H9 (cell line): ENCODE results near the gene CHRM5. TPM values are rescaled to one million over a fixed set of nuclear protein-coding genes. Genes with fewer than 3 reads are reported as not detected.

Experiments
- DNase-seq: peaks from one replicate; pipeline ENCODE4 v3.0.0-alpha.2; 2017
- H2AFZ ChIP-seq: one replicate; pipeline ENCODE4 v1.6.1; 2013; ENCODE audit warnings: mild to moderate bottlenecking, low read length, control low read depth, moderate library complexity
- H2AK5ac ChIP-seq: 2 replicates; pipeline ENCODE4 v1.6.1; 2013; ENCODE audit warnings: low read length, control low read depth, mixed read lengths; ENCODE audit not compliant: insufficient read length
- H2BK120ac ChIP-seq: one replicate; pipeline ENCODE4 v1.6.1; 2013; ENCODE audit warnings: low read depth, mild to moderate bottlenecking, low read length, control low read depth, inconsistent platforms; ENCODE audit not compliant: poor library complexity, severe bottlenecking
- H2BK12ac ChIP-seq: 2 replicates; pipeline ENCODE4 v1.6.1; 2013; ENCODE audit warnings: low read length, control low read depth, mixed read lengths, low read depth; ENCODE audit not compliant: insufficient read length
- H2BK15ac ChIP-seq: 2 replicates; pipeline ENCODE4 v1.6.1; 2013; ENCODE audit warnings: low read depth, low read length, control low read depth
- H2BK20ac ChIP-seq: one replicate; pipeline ENCODE4 v1.6.1; 2013; ENCODE audit warnings: low read depth, mild to moderate bottlenecking, low read length, control low read depth, inconsistent platforms; ENCODE audit not compliant: poor library complexity, severe bottlenecking
- H2BK5ac ChIP-seq: 2 replicates; pipeline ENCODE4 v1.6.1; 2013; ENCODE audit warnings: low read length, control low read depth, mixed read lengths; ENCODE audit not compliant: insufficient read length
- H3K14ac ChIP-seq: 2 replicates; pipeline ENCODE4 v1.6.1; 2013; ENCODE audit warnings: low read length, control low read depth; ENCODE audit not compliant: insufficient read depth
- H3K18ac ChIP-seq: 2 replicates; pipeline ENCODE4 v1.6.1; 2013; ENCODE audit warnings: low read depth, mild to moderate bottlenecking, mixed read lengths, low read length, control low read depth; ENCODE audit not compliant: insufficient read length
- H3K23ac ChIP-seq: 2 replicates; pipeline ENCODE4 v1.6.1; 2013; ENCODE audit warnings: low read length, control low read depth, mixed read lengths, low read depth; ENCODE audit not compliant: insufficient read length
- H3K23me2 ChIP-seq: 2 replicates; pipeline ENCODE4 v1.6.1; 2013; ENCODE audit warnings: low read depth, mild to moderate bottlenecking, mixed read lengths, low read length, control low read depth; ENCODE audit not compliant: insufficient read length, poor library complexity, severe bottlenecking
- H3K27ac ChIP-seq: 2 replicates; pipeline ENCODE4 v1.5.1; 2013; ENCODE audit warnings: low read length, control low read depth, mixed read lengths, low read depth; ENCODE audit not compliant: insufficient read length
- H3K27me3 ChIP-seq: 2 replicates; pipeline ENCODE4 v1.6.1; 2013; ENCODE audit warnings: low read length, control low read depth, inconsistent platforms; ENCODE audit not compliant: insufficient read depth
- H3K4ac ChIP-seq: 2 replicates; pipeline ENCODE4 v1.6.1; 2013; ENCODE audit warnings: low read depth, mild to moderate bottlenecking, control low read depth, inconsistent platforms, low read length, moderate library complexity
- H3K4me1 ChIP-seq: 2 replicates; pipeline ENCODE4 v1.6.1; 2013; ENCODE audit warnings: low read length, control low read depth, inconsistent platforms; ENCODE audit not compliant: insufficient read depth
- H3K4me2 ChIP-seq: 2 replicates; pipeline ENCODE4 v1.6.1; 2013; ENCODE audit warnings: low read length, control low read depth, mixed read lengths; ENCODE audit not compliant: insufficient read length, insufficient read depth
- H3K56ac ChIP-seq: 2 replicates; pipeline ENCODE4 v1.6.1; 2013; ENCODE audit warnings: low read depth, mild to moderate bottlenecking, mixed read lengths, low read length, control low read depth; ENCODE audit not compliant: insufficient read length
- H3K79me1 ChIP-seq: 2 replicates; pipeline ENCODE4 v1.6.1; 2013; ENCODE audit warnings: low read depth, mild to moderate bottlenecking, moderate library complexity, low read length, control low read depth, inconsistent platforms; ENCODE audit not compliant: insufficient read depth, poor library complexity, severe bottlenecking
- H3K79me2 ChIP-seq: 2 replicates; pipeline ENCODE4 v1.6.1; 2013; ENCODE audit warnings: low read length, control low read depth, inconsistent platforms; ENCODE audit not compliant: insufficient read depth
- H3K9ac ChIP-seq: 2 replicates; pipeline ENCODE4 v1.6.1; 2013; ENCODE audit warnings: low read length, control low read depth, mixed read lengths; ENCODE audit not compliant: insufficient read length; ENCODE audit errors: extremely low read depth
- H3K9me3 ChIP-seq: one replicate; pipeline ENCODE4 v1.6.1; 2013; ENCODE audit warnings: low read depth, low read length, inconsistent platforms; ENCODE audit not compliant: control insufficient read depth
- H3T11ph ChIP-seq: one replicate; pipeline ENCODE4 v1.6.1; 2013; ENCODE audit warnings: mild to moderate bottlenecking, low read length, control low read depth, inconsistent platforms
- H4K20me1 ChIP-seq: one replicate; pipeline ENCODE4 v1.6.1; 2013; ENCODE audit not compliant: control insufficient read depth, insufficient read length, insufficient read depth
- H4K5ac ChIP-seq: 2 replicates; pipeline ENCODE4 v1.6.1; 2013; ENCODE audit warnings: low read depth, mild to moderate bottlenecking, mixed read lengths, low read length, control low read depth; ENCODE audit not compliant: insufficient read length
- H4K8ac ChIP-seq: replicated peaks from 2 replicates; pipeline ENCODE4 v1.6.1; 2013; ENCODE audit warnings: low read length, control low read depth, mixed read lengths, low read depth; ENCODE audit not compliant: insufficient read length
- H4K91ac ChIP-seq: 2 replicates; pipeline ENCODE4 v1.6.1; 2013; ENCODE audit warnings: low read depth, mild to moderate bottlenecking, moderate library complexity, mixed read lengths, low read length, control low read depth; ENCODE audit not compliant: insufficient read length
- H3K27ac Mint-ChIP-seq, 3 experiments: 2 replicates in 2 of 3; 3 replicates in 1 of 3; pipeline ENCODE4 v1.8.0; 2020 to 2021; ENCODE audit warnings: mixed read lengths in 3 of 3, mild to moderate bottlenecking in 1 of 3, moderate library complexity in 1 of 3
- H3K27me3 Mint-ChIP-seq: 2 replicates; pipeline ENCODE4 v1.8.0; 2021; ENCODE audit warnings: low read depth, mild to moderate bottlenecking, moderate library complexity, mixed read lengths
- H3K36me3 Mint-ChIP-seq, 3 experiments: 2 replicates in 2 of 3; 3 replicates in 1 of 3; pipeline ENCODE4 v1.8.0; 2020 to 2021; ENCODE audit warnings: low read depth in 3 of 3, mixed read lengths in 3 of 3; ENCODE audit not compliant: insufficient read depth in 1 of 3
- H3K4me1 Mint-ChIP-seq, 2 experiments: 2 replicates each; pipeline ENCODE4 v1.8.0; 2020; ENCODE audit warnings: mixed read lengths in 2 of 2
- H3K4me3 Mint-ChIP-seq, 2 experiments: 2 replicates in 1 of 2; 3 replicates in 1 of 2; pipeline ENCODE4 v1.8.0; 2020 to 2021; ENCODE audit warnings: mild to moderate bottlenecking in 2 of 2, mixed read lengths in 2 of 2, moderate library complexity in 1 of 2
- H3K9me3 Mint-ChIP-seq, 2 experiments: 2 replicates in 1 of 2; 3 replicates in 1 of 2; pipeline ENCODE4 v1.8.0; 2020; ENCODE audit warnings: mild to moderate bottlenecking in 2 of 2, mixed read lengths in 2 of 2, moderate library complexity in 1 of 2
- WGBS: extraction: QIAGEN DNeasy Blood & Tissue Kit; methylation state at CpG from one replicate; pipeline ENCODE4 v1.1.7; 2013; ENCODE audit warnings: missing lambda C conversion rate, low lambda C conversion rate, mixed read lengths; ENCODE audit not compliant: insufficient read length; ENCODE audit errors: extremely low coverage; 5-methylcytosine and 5-hydroxymethylcytosine counted together
- total RNA-seq: library from RNA; stranded (reverse); gene quantifications from 2 replicates; pipeline ENCODE4 v1.2.1, GENCODE V29; 2021
- TF ChIP-seq, protein P1 (sequence below): fragments of 200-600 bp; sonication (generic); conservative IDR thresholded peaks from 3 replicates; pipeline ENCODE4 v1.8.0; 2021; ENCODE audit warnings: antibody characterized with exemption, mild to moderate bottlenecking

CHRM5 gene
- total RNA-seq, 1 experiment from 2014 or later, result not detected

DNA sequence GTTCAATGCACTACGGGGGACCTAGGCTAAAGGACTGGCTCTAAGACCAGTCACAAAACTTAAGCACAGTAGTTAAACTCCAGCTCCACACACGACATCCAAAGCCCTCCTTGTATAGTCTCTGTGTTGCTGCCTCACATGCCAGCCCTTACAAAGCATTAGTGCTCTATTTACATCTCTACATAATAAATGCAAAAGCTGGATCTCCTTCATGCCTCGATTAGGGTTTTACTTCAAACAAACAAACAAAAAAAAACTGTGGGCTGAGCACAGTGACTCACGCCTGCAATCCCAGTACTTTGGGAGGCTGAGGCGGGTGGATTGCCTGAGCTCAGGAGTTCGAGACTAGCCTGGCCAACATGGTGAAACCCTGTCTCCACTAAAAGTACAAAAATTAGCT lies 143.2 kb downstream of the CHRM5 start:
- Mint-ChIP-seq H3K4me1 (peaks cover 6 to 8% of the 10 kb centered on the region in 2 experiments), H3K27me3 (no peaks in the 10 kb centered on the region; the same call in 1 of the 2 replicates), H3K27ac (no peak overlapping the region), H3K9me3 (no peaks in the 10 kb centered on the region), H3K4me3 (no peak overlapping the region), H3K36me3 (no peaks in the 10 kb centered on the region)
- H4K5ac ChIP-seq, result no peak overlapping the region
- no peak overlapping the region for H3K27ac ChIP-seq
- no peak overlapping the region for H2BK5ac ChIP-seq
- H3T11ph ChIP-seq, result no peak overlapping the region
- H2BK120ac ChIP-seq, result no peak overlapping the region
- no CpG with 5 or more reads among the region's 6 CpGs for WGBS
- no peak for DNase-seq
- no peak overlapping the region for H3K18ac ChIP-seq
- no peak overlapping the region for H3K9ac ChIP-seq
- H3K9me3 ChIP-seq, result no peaks in the 10 kb centered on the region
- H4K91ac ChIP-seq, result no peak overlapping the region
- H3K4me2 ChIP-seq, result no peak overlapping the region
- no peaks in the 10 kb centered on the region for H3K79me1 ChIP-seq
- TF ChIP-seq, protein P1, sequence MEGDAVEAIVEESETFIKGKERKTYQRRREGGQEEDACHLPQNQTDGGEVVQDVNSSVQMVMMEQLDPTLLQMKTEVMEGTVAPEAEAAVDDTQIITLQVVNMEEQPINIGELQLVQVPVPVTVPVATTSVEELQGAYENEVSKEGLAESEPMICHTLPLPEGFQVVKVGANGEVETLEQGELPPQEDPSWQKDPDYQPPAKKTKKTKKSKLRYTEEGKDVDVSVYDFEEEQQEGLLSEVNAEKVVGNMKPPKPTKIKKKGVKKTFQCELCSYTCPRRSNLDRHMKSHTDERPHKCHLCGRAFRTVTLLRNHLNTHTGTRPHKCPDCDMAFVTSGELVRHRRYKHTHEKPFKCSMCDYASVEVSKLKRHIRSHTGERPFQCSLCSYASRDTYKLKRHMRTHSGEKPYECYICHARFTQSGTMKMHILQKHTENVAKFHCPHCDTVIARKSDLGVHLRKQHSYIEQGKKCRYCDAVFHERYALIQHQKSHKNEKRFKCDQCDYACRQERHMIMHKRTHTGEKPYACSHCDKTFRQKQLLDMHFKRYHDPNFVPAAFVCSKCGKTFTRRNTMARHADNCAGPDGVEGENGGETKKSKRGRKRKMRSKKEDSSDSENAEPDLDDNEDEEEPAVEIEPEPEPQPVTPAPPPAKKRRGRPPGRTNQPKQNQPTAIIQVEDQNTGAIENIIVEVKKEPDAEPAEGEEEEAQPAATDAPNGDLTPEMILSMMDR, result no peak
- H3K23ac ChIP-seq, result no peak overlapping the region
- H3K14ac ChIP-seq, result no peak overlapping the region
- H3K4ac ChIP-seq, result no peak overlapping the region
- H3K56ac ChIP-seq, result no peak overlapping the region
- H2AK5ac ChIP-seq, result no peak overlapping the region
- no peak overlapping the region for H2BK20ac ChIP-seq
- H3K23me2 ChIP-seq, result no peaks in the 10 kb centered on the region
- no peaks in the 10 kb centered on the region for H4K20me1 ChIP-seq
- no peak overlapping the region for H2AFZ ChIP-seq
- no peak overlapping the region for H2BK12ac ChIP-seq
- H3K27me3 ChIP-seq, result no peaks in the 10 kb centered on the region
- no peak overlapping the region for H2BK15ac ChIP-seq
- no peaks in the 10 kb centered on the region for H3K79me2 ChIP-seq
- H3K4me1 ChIP-seq, result no peaks in the 10 kb centered on the region
- H4K8ac ChIP-seq, result no peak overlapping the region
